ENCODE data around the gene SLC37A4.

GRCh38 chr11:119030029-119030328 is 698 bp downstream of the SLC37A4 start:
- TF ChIP-seq CTCF (conservative IDR thresholded peaks at IDR 0.05; ENCODE audit: low read depth, low read length) (no peak), EZH2 (IDR thresholded peaks at IDR 0.05; ENCODE audit: borderline replicate concordance, low read depth, low read length, poor library complexity, severe bottlenecking) (no peak)
